Measurements from ENCODE around the gene CIAO3.
A peak's percentile ranks its signal among the peaks of the same experiment; 100 is the strongest.
"Not testable (repeated sequence)": the region's sequence is repeated elsewhere in the genome, so short reads cannot be mapped to it uniquely, and the experiment has no call there.

The CIAO3 gene

GRCh38 chr16:740764-741505 is at the start of gene CIAO3:
TSS of gene CIAO3 (minus strand) at chr16:740997. CDS start at chr16:740985, 12 bp downstream.
- peak; percentile 84 for DNase-seq

- DNase-seq, result no peak
Measured at GRCh38 chr16:790086-790485, 49.3 kb upstream of the CIAO3 start.

- no peak for DNase-seq
Measured at GRCh38 chr16:789191-789850, 48.5 kb upstream of the CIAO3 start.

GRCh38 chr16:788399-789126 is 47.8 kb upstream of the CIAO3 start, which contains the start of gene CHTF18:
TSS of gene CHTF18 (plus strand) at chr16:788620. CDS start at chr16:788685, 65 bp downstream.
- peak; percentile 86 for DNase-seq

GRCh38 chr16:787978-788398 is 47.2 kb upstream of the CIAO3 start, which contains the start of gene RPUSD1:
TSS of gene RPUSD1 (minus strand) at chr16:788381. CDS start at chr16:787737, 644 bp downstream.
- no peak for DNase-seq

- no peak for DNase-seq
Measured at GRCh38 chr16:787321-787966, 46.6 kb upstream of the CIAO3 start.

- DNase-seq, result peak; percentile 21
Measured at GRCh38 chr16:785563-786535, 45.1 kb upstream of the CIAO3 start.

GRCh38 chr16:784431-784830 is 43.6 kb upstream of the CIAO3 start:
- DNase-seq, result no peak

GRCh38 chr16:783404-784161 is 42.8 kb upstream of the CIAO3 start:
- DNase-seq, result no peak

GRCh38 chr16:782766-783403 is 42.1 kb upstream of the CIAO3 start:
- peak; percentile 56 for DNase-seq

- no peak for DNase-seq
Measured at GRCh38 chr16:782258-782657, 41.5 kb upstream of the CIAO3 start.

- no peak for DNase-seq
Measured at GRCh38 chr16:781346-782010, 40.7 kb upstream of the CIAO3 start.

GRCh38 chr16:780296-780695 is 39.5 kb upstream of the CIAO3 start:
- DNase-seq, result no peak

- DNase-seq, result no peak
Measured at GRCh38 chr16:779561-779960, 38.8 kb upstream of the CIAO3 start.

GRCh38 chr16:778909-779527 is 38.2 kb upstream of the CIAO3 start:
- DNase-seq, result no peak

- no peak for DNase-seq
Measured at GRCh38 chr16:778447-778846, 37.6 kb upstream of the CIAO3 start.

GRCh38 chr16:777826-778225 is 37.0 kb upstream of the CIAO3 start:
- DNase-seq, result no peak

- DNase-seq, result no peak
Measured at GRCh38 chr16:776824-777223, 36.0 kb upstream of the CIAO3 start.

- not testable (repeated sequence) for DNase-seq
Measured at GRCh38 chr16:776298-776697, 35.5 kb upstream of the CIAO3 start.

All from NCI-H1092 (cell line).